ENCODE data around the gene GCK.

The GCK gene

DNA sequence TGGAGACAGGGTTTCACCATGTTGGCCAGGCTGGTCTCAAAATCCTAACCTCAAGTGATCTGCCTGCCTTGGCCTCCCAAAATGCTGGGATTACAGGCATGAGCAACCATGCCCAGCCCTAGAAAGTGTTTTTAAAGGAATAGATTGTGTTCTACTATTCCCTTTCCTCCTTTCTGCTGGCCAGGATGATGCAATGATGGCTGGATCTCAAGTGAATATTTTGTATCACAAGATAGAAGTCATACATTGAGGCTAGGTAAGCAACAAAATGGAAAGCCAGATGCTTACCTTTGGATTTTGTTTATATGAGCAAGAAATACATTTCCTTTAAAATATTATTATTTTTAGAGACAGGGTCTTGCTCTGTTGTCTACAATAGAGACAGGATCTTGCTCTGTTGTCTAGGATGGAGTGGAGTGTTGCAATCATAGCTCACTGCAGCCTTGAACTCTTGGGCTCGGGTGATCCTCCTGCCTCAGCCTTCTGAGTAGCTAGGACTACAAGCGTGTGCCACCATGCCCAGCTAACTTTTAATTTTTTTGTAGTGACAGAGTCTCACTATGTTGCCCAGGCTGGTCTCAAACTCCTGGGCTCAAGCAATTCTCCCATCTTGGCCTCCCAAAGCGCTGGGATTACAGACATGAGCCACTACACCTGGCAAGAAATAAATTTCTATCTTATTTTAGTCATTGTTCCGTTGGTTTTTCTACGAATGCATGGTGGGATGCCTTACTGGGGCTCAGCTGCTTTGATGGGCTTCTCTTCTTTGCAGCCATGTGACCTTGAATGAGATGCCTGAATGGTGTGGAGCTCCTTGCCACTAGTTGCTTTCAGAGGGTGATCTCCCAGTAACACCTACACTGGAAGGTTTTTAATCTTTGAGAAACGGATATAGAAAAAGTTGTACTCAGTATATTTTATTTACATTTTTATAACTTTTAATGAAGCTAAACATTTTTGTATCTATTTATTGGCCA, 90.9 kb downstream of the GCK start:
- TF ChIP-seq, protein P1, sequence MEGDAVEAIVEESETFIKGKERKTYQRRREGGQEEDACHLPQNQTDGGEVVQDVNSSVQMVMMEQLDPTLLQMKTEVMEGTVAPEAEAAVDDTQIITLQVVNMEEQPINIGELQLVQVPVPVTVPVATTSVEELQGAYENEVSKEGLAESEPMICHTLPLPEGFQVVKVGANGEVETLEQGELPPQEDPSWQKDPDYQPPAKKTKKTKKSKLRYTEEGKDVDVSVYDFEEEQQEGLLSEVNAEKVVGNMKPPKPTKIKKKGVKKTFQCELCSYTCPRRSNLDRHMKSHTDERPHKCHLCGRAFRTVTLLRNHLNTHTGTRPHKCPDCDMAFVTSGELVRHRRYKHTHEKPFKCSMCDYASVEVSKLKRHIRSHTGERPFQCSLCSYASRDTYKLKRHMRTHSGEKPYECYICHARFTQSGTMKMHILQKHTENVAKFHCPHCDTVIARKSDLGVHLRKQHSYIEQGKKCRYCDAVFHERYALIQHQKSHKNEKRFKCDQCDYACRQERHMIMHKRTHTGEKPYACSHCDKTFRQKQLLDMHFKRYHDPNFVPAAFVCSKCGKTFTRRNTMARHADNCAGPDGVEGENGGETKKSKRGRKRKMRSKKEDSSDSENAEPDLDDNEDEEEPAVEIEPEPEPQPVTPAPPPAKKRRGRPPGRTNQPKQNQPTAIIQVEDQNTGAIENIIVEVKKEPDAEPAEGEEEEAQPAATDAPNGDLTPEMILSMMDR (conservative IDR thresholded peaks at IDR 0.05; ENCODE audit: control insufficient read depth, insufficient read depth, low read depth, low read length) = no peak
- DNase-seq (ENCODE audit: low read depth) = no peak
- H3K4me3 ChIP-seq (ENCODE audit: control insufficient read depth, low read depth, low read length) = no peak overlapping the region

GRCh38 chr7:44097064-44097932, 91.9 kb downstream of the GCK start:
- DNase-seq (ENCODE audit: low read depth) = no peak
- H3K4me3 ChIP-seq (ENCODE audit: control insufficient read depth, low read depth, low read length) = no peak overlapping the region
- TF ChIP-seq, protein P1 (conservative IDR thresholded peaks at IDR 0.05; ENCODE audit: control insufficient read depth, insufficient read depth, low read depth, low read length) = no peak

DNA sequence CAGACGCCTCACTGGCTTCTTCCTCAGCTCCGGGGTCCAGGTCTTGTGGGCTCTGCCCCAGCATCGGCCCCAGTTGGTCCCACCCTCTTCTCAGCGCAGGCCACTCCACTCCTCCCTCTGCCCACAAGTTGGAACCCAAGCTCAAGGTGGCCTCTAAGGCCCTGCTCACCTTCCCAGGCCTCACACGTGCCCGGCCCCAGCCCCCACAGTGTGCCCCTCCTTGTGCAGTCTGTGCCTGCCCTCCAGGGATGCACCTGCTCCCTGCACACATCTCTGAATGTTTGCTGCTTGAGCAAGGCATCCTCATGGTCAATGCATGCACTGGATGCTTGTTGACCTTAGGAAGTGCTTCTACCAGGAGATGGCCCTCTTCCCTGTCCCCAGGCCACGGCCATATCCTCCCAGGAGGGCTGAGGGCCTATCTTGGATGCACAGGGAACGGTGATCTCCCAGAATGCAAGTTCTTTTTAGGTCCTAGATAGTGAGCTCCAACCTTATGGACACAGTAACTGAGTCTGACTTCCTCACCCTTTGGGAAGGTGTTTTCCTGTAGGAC, 92.8 kb downstream of the GCK start:
- TF ChIP-seq, protein P1 (conservative IDR thresholded peaks at IDR 0.05; ENCODE audit: control insufficient read depth, insufficient read depth, low read depth, low read length) = no peak
- no peak overlapping the region for H3K4me3 ChIP-seq (ENCODE audit: control insufficient read depth, low read depth, low read length)
- DNase-seq (ENCODE audit: low read depth) = no peak

DNA sequence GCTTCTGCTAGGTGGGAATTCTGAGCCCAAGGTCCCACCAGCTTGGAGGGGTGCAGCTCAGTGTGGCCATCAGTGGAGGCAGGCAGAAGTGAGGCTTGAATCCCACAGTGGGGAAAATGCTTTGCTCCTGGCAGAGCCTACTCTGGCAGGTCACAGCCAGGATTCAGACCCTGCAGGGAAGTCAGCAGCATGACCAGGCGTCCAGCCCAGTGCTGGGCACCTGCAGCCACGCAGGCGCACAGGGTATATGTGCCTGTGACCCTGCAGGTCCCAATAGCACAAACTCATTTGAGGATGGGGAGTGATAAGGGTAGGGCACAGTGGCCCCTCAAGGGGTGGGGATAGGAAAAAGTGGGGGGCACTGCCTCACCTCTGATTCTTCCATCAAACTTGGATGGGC, 93.5 kb downstream of the GCK start:
- TF ChIP-seq, protein P1 (conservative IDR thresholded peaks at IDR 0.05; ENCODE audit: control insufficient read depth, insufficient read depth, low read depth, low read length) = no peak
- no peak overlapping the region for H3K4me3 ChIP-seq (ENCODE audit: control insufficient read depth, low read depth, low read length)
- no peak for DNase-seq (ENCODE audit: low read depth)

GRCh38 chr7:44094883-44095592, 94.2 kb downstream of the GCK start:
- H3K4me3 ChIP-seq (ENCODE audit: control insufficient read depth, low read depth, low read length) = no peak overlapping the region
- DNase-seq (ENCODE audit: low read depth) = no peak
- TF ChIP-seq, protein P1 (conservative IDR thresholded peaks at IDR 0.05; ENCODE audit: control insufficient read depth, insufficient read depth, low read depth, low read length) = no peak

GRCh38 chr7:44094365-44094764, 94.9 kb downstream of the GCK start:
- H3K4me3 ChIP-seq (ENCODE audit: control insufficient read depth, low read depth, low read length) = no peak overlapping the region
- no peak for DNase-seq (ENCODE audit: low read depth)
- TF ChIP-seq, protein P1 (conservative IDR thresholded peaks at IDR 0.05; ENCODE audit: control insufficient read depth, insufficient read depth, low read depth, low read length) = no peak
